Mesothelial cell of epicardium (in vitro differentiated cells): Measurements from ENCODE around the gene ELF1. TPM values are rescaled to one million over a fixed set of nuclear protein-coding genes. Genes with fewer than 3 reads are reported as not detected.
A peak's percentile ranks its signal among the peaks of the same experiment; 100 is the strongest.

Experiments
- DNase-seq, 2 experiments: peaks; one replicate each; pipeline ENCODE4 v3.0.0; 2021; ENCODE audit warnings: low spot score in 2 of 2; ENCODE audit not compliant: unreplicated experiment in 2 of 2
- H3K27ac Mint-ChIP-seq: 2 replicates; pipeline ENCODE4 v1.8.0; 2021; ENCODE audit warnings: mixed read lengths
- H3K27me3 Mint-ChIP-seq: 2 replicates; pipeline ENCODE4 v1.8.0; 2021; ENCODE audit warnings: low read depth, mixed read lengths
- H3K36me3 Mint-ChIP-seq: 2 replicates; pipeline ENCODE4 v1.8.0; 2021; ENCODE audit warnings: mixed read lengths
- H3K4me1 Mint-ChIP-seq: 2 replicates; pipeline ENCODE4 v1.8.0; 2021; ENCODE audit warnings: mixed read lengths
- H3K4me3 Mint-ChIP-seq: 2 replicates; pipeline ENCODE4 v1.8.0; 2021; ENCODE audit warnings: mild to moderate bottlenecking, moderate library complexity, mixed read lengths
- H3K9me3 Mint-ChIP-seq: 2 replicates; pipeline ENCODE4 v1.8.0; 2021; ENCODE audit warnings: mixed read lengths
- total RNA-seq: library from RNA; stranded (reverse); gene quantifications from 3 replicates; pipeline ENCODE4 v1.2.1, GENCODE V29; 2021
- TF ChIP-seq, protein P1 (sequence below): fragments of 200-600 bp; sonication (generic); IDR thresholded peaks from one replicate; pipeline ENCODE4 v1.5.0; 2021; ENCODE audit warnings: antibody characterized with exemption; ENCODE audit not compliant: unreplicated experiment

Gene ELF1
- total RNA-seq, 1 donor from 2014 or later = 76.9 TPM

DNA sequence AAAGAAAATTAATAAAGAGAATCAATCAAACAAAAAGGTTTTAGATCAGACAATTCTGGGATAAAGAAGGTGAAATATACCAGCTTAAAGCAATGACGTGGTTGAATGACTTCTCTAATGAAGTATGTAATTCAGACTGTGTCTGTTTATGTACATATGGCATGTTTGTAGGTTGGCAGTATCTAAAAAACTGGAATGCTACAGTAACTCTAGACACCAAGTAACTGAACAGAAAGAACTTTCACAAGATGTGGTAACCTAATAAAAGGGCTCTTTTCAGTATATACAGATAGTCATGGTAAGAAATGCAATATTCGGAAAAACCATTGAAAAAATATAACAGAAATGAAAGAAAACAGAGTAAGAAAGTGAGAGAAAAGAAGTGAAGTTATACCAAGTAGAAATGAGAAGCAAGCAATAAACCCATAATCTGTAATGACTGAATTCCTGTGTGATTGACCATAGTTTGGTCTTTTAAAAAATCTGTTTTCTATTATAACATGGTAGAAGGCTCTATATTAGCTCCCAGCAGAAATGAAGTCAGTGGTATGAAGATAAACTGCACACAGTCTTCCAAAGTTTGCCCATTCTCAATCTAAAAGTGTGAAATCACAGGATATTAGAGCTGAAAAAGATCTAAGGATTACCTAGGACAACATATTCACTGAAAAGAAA is 31.4 kb downstream of the ELF1 start:
- peak overlapping the region; percentile 80 for H3K27ac Mint-ChIP-seq
- peaks cover 43% of the 10 kb centered on the region for H3K4me1 Mint-ChIP-seq
- H3K4me3 Mint-ChIP-seq = no peak overlapping the region
- no peak for DNase-seq
- H3K27me3 Mint-ChIP-seq = no peaks in the 10 kb centered on the region
- H3K9me3 Mint-ChIP-seq = no peaks in the 10 kb centered on the region
- TF ChIP-seq, protein P1, sequence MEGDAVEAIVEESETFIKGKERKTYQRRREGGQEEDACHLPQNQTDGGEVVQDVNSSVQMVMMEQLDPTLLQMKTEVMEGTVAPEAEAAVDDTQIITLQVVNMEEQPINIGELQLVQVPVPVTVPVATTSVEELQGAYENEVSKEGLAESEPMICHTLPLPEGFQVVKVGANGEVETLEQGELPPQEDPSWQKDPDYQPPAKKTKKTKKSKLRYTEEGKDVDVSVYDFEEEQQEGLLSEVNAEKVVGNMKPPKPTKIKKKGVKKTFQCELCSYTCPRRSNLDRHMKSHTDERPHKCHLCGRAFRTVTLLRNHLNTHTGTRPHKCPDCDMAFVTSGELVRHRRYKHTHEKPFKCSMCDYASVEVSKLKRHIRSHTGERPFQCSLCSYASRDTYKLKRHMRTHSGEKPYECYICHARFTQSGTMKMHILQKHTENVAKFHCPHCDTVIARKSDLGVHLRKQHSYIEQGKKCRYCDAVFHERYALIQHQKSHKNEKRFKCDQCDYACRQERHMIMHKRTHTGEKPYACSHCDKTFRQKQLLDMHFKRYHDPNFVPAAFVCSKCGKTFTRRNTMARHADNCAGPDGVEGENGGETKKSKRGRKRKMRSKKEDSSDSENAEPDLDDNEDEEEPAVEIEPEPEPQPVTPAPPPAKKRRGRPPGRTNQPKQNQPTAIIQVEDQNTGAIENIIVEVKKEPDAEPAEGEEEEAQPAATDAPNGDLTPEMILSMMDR = no peak
- H3K36me3 Mint-ChIP-seq = no peaks in the 10 kb centered on the region

DNA sequence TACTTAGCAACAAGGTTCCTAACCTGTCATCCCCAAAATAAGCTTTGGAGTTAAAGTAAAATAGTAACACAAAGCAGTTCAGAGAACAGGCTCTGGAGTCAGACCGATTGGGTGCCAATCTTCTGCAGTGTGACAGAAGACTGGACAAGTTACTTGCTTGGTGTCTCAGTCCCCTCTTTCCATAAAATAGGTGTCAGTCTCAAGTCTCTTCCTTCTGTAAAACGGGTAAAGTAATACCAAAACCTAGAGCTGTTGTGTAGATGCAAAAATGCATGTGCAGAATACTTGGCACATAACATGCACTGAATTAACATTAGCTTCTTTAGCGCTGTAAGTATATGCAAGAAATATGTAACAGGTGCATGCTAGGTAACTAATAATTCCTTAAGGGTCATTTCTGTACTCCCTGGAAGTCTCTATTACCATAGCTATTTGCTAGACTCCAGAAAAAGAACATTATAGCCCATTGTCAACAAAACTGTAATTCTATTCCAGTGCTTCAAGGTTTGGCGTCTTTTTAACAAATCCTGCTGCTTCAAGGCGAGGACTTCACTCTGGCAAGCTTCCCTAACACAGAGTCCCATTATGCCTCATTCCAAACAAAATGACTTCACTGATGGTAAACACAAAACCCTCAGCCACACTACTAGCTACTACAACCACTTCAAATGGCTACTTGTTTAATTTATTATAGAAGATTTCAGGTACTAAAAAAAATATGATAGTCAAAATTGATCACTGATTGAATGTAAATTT is 32.8 kb downstream of the ELF1 start:
- no peaks in the 10 kb centered on the region for H3K9me3 Mint-ChIP-seq
- peak overlapping the region; percentile 66 for H3K27ac Mint-ChIP-seq
- H3K27me3 Mint-ChIP-seq = no peaks in the 10 kb centered on the region
- DNase-seq = no peak
- H3K4me1 Mint-ChIP-seq = peaks cover 45% of the 10 kb centered on the region
- no peaks in the 10 kb centered on the region for H3K36me3 Mint-ChIP-seq
- no peak overlapping the region for H3K4me3 Mint-ChIP-seq
- TF ChIP-seq, protein P1 = no peak

DNA sequence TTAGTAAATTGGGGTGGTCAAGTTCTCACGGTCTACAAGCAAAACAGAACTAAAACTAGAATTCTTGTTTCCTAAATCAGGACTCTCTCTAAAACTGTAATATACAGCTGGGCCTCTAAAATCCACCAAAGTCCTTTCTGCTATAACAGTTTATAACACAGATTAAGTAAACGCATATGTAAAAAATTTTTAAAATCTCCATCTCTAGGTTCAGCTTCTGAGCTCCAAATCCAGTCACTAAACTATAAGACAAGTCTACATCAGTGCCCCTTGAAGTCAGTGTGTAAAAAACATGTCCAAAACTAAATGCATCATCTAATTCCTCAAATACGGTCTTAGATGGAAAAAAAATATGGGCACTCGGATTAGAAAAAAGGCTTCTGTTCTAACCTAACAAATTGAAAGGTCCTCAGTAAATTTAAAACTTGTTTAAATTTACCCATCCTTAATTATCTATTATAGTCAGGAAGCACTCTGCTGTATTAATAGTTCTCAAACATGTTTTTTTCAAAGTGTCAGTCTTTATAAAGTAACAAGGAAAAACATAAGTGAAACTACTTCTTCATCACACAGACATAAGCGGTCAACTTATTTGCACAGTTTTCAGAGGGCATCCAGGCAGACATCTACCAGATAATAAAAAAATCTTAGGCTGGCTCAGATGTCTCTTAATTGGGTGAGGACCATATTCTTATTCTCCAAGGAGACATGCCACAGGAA is 33.6 kb downstream of the ELF1 start:
- DNase-seq = no peak
- Mint-ChIP-seq H3K27ac (peak overlapping the region; percentile 58), H3K36me3 (no peaks in the 10 kb centered on the region), H3K4me1 (peaks cover 49% of the 10 kb centered on the region), H3K4me3 (no peak overlapping the region), H3K27me3 (no peaks in the 10 kb centered on the region), H3K9me3 (no peaks in the 10 kb centered on the region)
- TF ChIP-seq, protein P1 = no peak

DNA sequence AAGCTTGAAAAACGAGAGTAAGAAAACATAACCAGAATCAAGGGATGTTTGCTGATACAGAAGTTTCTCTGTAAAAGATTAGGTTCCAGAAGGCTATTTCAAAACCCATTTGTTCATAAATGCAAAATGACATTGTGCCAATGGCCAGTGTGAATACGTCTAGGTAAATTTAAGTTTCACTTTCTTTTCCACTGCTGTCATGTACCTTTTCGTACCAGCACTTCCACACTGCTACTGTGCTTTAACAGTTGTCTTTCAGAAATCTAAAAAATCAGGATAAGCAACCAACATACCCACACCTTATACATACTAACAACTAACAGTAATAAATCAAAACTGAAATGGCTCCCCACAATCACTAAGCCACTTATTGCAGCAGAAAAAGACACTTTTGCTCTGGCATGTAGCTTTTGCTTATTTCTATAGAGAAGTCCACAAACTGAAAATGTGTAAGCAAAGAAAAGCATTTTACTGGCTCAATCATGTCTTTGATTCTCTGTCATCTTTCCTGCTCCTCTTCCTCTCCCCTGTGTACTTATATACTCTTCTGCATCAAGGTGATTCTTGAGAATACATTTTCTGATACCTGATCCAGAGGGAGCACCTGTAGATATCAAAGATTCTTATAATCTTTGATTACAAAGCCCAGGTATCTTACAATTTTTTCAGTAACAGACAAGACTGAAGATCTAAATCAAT is 34.3 kb downstream of the ELF1 start:
- DNase-seq = no peak
- Mint-ChIP-seq H3K27me3 (no peaks in the 10 kb centered on the region), H3K4me3 (no peak overlapping the region), H3K9me3 (no peaks in the 10 kb centered on the region), H3K36me3 (no peaks in the 10 kb centered on the region), H3K4me1 (peaks cover 52% of the 10 kb centered on the region), H3K27ac (peak overlapping the region; percentile 58)
- TF ChIP-seq, protein P1 = no peak
